Measurements from ENCODE around the gene COA7.

DNA sequence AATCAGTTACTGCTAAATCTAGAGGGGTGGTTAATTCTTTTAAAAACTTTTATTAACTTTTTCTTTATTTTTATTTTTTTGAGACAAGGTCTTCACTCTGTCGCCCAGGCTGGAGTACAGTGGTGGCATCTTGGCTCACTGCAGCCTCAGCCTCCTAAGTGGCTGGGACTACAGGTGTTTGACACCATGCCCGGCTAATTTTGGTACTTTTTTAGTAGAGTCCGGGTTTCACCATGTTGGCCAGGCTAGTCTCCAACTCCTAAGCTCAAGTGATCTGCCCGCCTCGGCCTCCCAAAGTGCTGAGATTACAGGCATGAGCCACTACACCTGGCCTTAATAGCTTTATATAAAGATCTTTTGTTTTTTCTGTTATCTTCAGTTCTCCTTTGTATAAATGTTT lies 40.0 kb upstream of the COA7 start:
- TF ChIP-seq FOXM1 (IDR thresholded peaks at IDR 0.05; ENCODE audit: borderline replicate concordance) (no peak), ZNF384 (IDR thresholded peaks at IDR 0.05) (no peak), HDGF (IDR thresholded peaks at IDR 0.05; ENCODE audit: borderline replicate concordance) (no peak), SP1 (IDR thresholded peaks at IDR 0.05) (no peak), SUZ12 (IDR thresholded peaks at IDR 0.05) (no peak), FOXA1 (IDR thresholded peaks at IDR 0.05) (no peak), BHLHE40 (IDR thresholded peaks at IDR 0.05; ENCODE audit: borderline replicate concordance) (no peak), L3MBTL2 (conservative IDR thresholded peaks at IDR 0.05) (no peak)
